ENCODE results near the gene SEL1L3.

SEL1L3 gene

DNA sequence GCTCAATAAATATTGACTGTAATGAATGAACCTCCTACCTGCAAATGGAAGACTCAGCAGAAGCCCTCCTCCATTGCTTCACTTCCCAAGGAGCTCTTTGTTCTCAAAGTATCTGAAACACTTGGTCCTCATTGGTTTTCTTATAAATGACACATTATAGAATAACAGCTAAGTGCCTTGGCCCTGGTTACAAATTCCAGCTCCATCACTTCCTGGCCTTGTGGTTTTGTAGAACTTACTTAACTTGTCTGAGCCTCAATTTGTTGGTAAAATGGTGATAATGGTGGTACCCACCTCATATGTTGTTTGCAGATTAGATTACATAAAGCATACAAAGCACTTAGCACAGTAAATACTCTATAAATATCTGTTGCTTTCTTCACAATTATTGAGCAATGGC is 26.0 kb upstream of the SEL1L3 start:
- Mint-ChIP-seq H3K27ac (no peak overlapping the region), H3K27me3 (peaks cover 4% of the 10 kb centered on the region), H3K36me3 (ENCODE audit: low read depth) (no peaks in the 10 kb centered on the region), H3K9me3 (no peaks in the 10 kb centered on the region), H3K4me3 (no peak overlapping the region), H3K4me1 (ENCODE audit: low read depth) (peaks cover 4% of the 10 kb centered on the region)

DNA sequence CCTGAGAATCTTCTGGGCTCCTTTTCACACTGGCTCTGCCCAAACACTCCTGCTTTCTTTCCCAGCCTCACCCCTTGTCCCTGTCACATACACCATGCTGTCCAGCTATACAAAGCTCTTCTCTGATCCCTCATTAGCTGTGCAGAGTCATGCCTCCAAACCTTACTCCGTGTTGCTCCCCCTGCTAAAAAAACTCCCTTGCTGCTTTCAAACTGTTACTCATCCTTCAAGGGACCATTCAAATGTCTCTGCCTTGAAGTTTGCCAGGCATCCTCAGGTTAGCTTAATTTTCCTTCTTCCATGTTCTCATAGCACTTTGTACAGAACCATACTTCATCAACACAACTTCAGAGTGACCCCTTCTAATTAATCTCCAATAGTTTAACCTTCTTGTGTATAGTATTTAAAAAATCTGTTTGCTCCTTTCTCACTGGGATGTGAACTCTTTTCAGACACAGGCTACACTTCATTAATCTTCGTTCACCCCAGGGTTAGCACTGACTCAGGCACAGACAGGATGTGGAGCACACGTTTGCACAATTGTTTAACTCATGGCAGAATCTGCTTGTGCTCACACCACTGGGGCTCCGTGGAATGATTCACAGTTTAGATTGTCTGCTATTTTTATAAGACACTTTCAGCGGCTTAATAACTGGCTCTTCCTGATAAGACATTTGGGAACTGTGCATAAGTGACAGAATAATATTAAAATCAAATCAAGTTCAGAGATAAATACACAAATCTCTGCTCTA is 21.4 kb upstream of the SEL1L3 start:
- H3K27ac Mint-ChIP-seq, result no peak overlapping the region
- H3K27me3 Mint-ChIP-seq, result peaks cover 7% of the 10 kb centered on the region
- H3K4me1 Mint-ChIP-seq (ENCODE audit: low read depth), result peaks cover 7% of the 10 kb centered on the region
- H3K36me3 Mint-ChIP-seq (ENCODE audit: low read depth), result no peaks in the 10 kb centered on the region
- no peaks in the 10 kb centered on the region for H3K9me3 Mint-ChIP-seq
- H3K4me3 Mint-ChIP-seq, result no peak overlapping the region

DNA sequence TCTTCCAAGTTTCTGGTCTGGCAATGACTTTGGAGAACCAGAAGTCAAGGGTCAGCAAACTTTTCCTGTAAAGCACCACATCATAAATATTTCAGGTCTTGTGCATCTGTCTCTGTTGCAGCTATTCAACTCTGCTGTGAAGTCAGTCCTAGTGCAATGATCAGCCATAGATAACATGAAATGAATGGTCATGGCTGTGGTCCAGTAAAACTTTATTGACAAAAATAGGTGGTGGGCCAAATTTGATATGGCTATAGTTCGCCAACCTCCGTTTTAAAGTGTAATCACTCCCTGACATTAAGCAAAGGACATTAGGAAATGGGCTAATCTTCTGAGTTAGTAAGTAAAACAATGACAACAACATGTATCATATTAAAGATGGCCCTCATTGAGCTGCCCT is 20.8 kb upstream of the SEL1L3 start:
- H3K27ac Mint-ChIP-seq, result no peak overlapping the region

GRCh38 chr4:25882226-25882625 is 19.4 kb upstream of the SEL1L3 start:
- peaks cover 7% of the 10 kb centered on the region for H3K27me3 Mint-ChIP-seq
- no peaks in the 10 kb centered on the region for H3K9me3 Mint-ChIP-seq
- H3K4me1 Mint-ChIP-seq (ENCODE audit: low read depth), result peaks cover 7% of the 10 kb centered on the region
- H3K4me3 Mint-ChIP-seq, result no peak overlapping the region
- no peaks in the 10 kb centered on the region for H3K36me3 Mint-ChIP-seq (ENCODE audit: low read depth)
- no peak overlapping the region for H3K27ac Mint-ChIP-seq

More for the DNA sequence above, 20.8 kb upstream of the SEL1L3 start:
- Mint-ChIP-seq H3K9me3 (no peaks in the 10 kb centered on the region), H3K27me3 (peaks cover 7% of the 10 kb centered on the region), H3K4me1 (ENCODE audit: low read depth) (peaks cover 7% of the 10 kb centered on the region), H3K4me3 (no peak overlapping the region), H3K36me3 (ENCODE audit: low read depth) (no peaks in the 10 kb centered on the region)

GRCh38 chr4:25881193-25881592 is 18.4 kb upstream of the SEL1L3 start:
- H3K27ac Mint-ChIP-seq, result no peak overlapping the region
- H3K36me3 Mint-ChIP-seq (ENCODE audit: low read depth), result no peaks in the 10 kb centered on the region
- H3K4me1 Mint-ChIP-seq (ENCODE audit: low read depth), result peaks cover 14% of the 10 kb centered on the region
- no peak overlapping the region for H3K4me3 Mint-ChIP-seq
- no peaks in the 10 kb centered on the region for H3K9me3 Mint-ChIP-seq
- H3K27me3 Mint-ChIP-seq, result peaks cover 7% of the 10 kb centered on the region

DNA sequence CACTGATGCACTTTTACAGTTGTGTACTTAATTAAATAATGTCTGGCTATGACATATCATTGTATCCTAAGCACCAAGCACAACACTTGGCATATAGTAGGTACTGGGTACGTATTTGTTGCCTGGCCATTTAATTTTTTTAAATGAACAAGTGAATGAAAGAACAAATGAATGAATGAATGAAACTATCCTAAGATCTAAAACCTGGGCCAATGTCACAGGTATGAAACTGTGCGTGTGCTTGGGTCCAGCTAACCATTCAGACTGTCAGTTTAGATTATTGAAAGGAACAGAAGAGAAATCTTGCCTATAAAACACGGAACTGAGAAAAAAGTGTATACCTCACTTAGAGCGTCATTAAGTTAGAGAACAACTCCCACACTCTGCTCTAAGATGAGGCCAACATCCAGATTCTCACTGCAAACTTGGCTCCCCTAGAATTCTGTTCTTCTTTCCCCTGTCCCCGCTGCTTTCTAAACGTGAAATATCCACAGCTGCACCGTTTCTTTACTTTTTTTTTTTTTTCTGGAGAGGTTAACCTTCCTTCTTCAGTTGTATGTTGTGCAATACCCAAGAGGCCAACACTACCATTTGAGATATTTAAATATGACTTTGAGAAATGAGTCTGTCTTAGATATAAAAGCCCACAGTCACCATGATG is 17.3 kb upstream of the SEL1L3 start:
- Mint-ChIP-seq H3K4me3 (no peak overlapping the region), H3K36me3 (ENCODE audit: low read depth) (no peaks in the 10 kb centered on the region), H3K9me3 (no peaks in the 10 kb centered on the region), H3K4me1 (ENCODE audit: low read depth) (peaks cover 14% of the 10 kb centered on the region), H3K27me3 (peaks cover 7% of the 10 kb centered on the region), H3K27ac (no peak overlapping the region)

GRCh38 chr4:25879587-25879986 is 16.8 kb upstream of the SEL1L3 start:
- H3K4me1 Mint-ChIP-seq (ENCODE audit: low read depth), result peaks cover 14% of the 10 kb centered on the region
- H3K9me3 Mint-ChIP-seq, result no peaks in the 10 kb centered on the region
- H3K36me3 Mint-ChIP-seq (ENCODE audit: low read depth), result no peaks in the 10 kb centered on the region

GRCh38 chr4:25879091-25879584 is 16.4 kb upstream of the SEL1L3 start:
- H3K36me3 Mint-ChIP-seq (ENCODE audit: low read depth), result no peaks in the 10 kb centered on the region
- H3K4me1 Mint-ChIP-seq (ENCODE audit: low read depth), result peaks cover 14% of the 10 kb centered on the region
- H3K9me3 Mint-ChIP-seq, result no peaks in the 10 kb centered on the region
- H3K4me3 Mint-ChIP-seq, result no peak overlapping the region
- no peak overlapping the region for H3K27ac Mint-ChIP-seq
- peaks cover 5% of the 10 kb centered on the region for H3K27me3 Mint-ChIP-seq

More at GRCh38 chr4:25879587-25879986, 16.8 kb upstream of the SEL1L3 start:
- Mint-ChIP-seq H3K4me3 (no peak overlapping the region), H3K27ac (no peak overlapping the region), H3K27me3 (peaks cover 7% of the 10 kb centered on the region)

DNA sequence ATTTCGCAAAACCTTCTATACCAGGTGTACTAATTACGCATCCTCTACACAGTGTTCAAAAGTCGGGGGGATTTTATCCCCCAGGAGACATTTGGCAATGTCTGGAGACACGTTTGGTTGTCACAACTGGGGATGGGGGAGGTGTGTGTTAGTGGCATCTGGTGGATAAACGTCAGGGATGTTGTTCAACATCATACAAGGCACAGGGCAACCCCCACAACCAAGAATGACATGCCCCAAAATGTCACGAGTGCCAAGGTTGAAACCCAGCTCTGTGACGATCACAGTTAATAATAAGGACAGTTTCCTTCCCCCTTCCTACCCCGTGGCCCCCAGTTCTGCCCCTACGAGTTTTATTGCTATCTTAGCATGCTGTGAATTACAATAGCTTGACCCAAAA is 15.9 kb upstream of the SEL1L3 start:
- no peak overlapping the region for H3K4me3 Mint-ChIP-seq
- no peaks in the 10 kb centered on the region for H3K9me3 Mint-ChIP-seq
- no peak overlapping the region for H3K27ac Mint-ChIP-seq
- H3K4me1 Mint-ChIP-seq (ENCODE audit: low read depth), result peaks cover 13% of the 10 kb centered on the region
- no peaks in the 10 kb centered on the region for H3K36me3 Mint-ChIP-seq (ENCODE audit: low read depth)
- H3K27me3 Mint-ChIP-seq, result peaks cover 3% of the 10 kb centered on the region

GRCh38 chr4:25875281-25875745 is 12.5 kb upstream of the SEL1L3 start:
- H3K27ac Mint-ChIP-seq, result no peak overlapping the region
- peaks cover 18% of the 10 kb centered on the region for H3K4me1 Mint-ChIP-seq (ENCODE audit: low read depth)
- no peak overlapping the region for H3K4me3 Mint-ChIP-seq
- no peaks in the 10 kb centered on the region for H3K36me3 Mint-ChIP-seq (ENCODE audit: low read depth)
- no peaks in the 10 kb centered on the region for H3K27me3 Mint-ChIP-seq
- no peaks in the 10 kb centered on the region for H3K9me3 Mint-ChIP-seq

DNA sequence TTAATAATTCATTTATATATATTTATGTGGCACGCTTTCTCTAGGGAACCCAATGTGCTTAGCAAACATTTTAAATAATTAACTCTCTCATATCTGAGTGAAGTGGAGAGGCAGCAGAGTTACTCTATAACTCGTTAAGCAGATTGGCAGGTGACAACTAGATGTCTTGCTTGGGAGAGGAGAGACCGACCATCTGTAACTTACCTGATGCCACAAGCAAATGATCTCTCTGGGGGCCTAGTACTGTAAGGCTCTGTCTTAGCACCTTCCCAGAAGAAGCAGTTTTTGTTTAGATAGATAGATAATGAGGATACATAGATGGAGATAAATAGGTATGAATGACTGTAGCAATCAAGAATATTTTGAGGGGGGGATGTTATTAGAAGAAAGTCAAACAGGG is 11.9 kb upstream of the SEL1L3 start:
- Mint-ChIP-seq H3K4me1 (ENCODE audit: low read depth) (peaks cover 16% of the 10 kb centered on the region), H3K27me3 (no peaks in the 10 kb centered on the region), H3K9me3 (no peaks in the 10 kb centered on the region), H3K36me3 (ENCODE audit: low read depth) (no peaks in the 10 kb centered on the region), H3K4me3 (no peak overlapping the region), H3K27ac (no peak overlapping the region)

DNA sequence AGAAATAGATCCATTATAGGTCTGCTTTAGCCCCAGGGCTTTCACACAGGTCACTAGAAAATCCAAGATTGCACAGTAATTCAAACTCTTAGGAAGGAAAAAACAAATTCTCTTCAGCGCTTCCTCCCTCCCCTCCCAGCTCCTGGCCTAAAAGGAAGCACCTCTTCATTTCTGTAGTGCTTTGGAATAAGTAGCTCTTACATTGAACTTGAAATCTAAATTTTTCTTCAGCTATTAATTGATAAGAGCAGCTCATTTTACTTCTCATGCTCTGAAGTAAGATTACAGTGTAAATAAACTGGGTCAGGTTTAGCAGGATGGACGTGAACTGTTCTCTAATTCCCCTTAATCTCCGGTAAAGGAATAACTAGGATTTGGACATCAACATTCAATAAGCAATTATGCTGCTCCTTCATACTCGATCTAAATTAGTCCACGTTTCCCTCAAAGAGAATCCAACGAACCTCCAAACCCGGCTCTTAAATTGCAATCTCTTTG is 10.9 kb upstream of the SEL1L3 start:
- Mint-ChIP-seq H3K36me3 (ENCODE audit: low read depth) (no peaks in the 10 kb centered on the region), H3K27me3 (no peaks in the 10 kb centered on the region), H3K27ac (no peak overlapping the region), H3K4me3 (no peak overlapping the region), H3K4me1 (ENCODE audit: low read depth) (peaks cover 15% of the 10 kb centered on the region), H3K9me3 (no peaks in the 10 kb centered on the region)

- Mint-ChIP-seq H3K4me3 (no peak overlapping the region), H3K27me3 (no peaks in the 10 kb centered on the region), H3K36me3 (ENCODE audit: low read depth) (no peaks in the 10 kb centered on the region), H3K4me1 (ENCODE audit: low read depth) (peaks cover 15% of the 10 kb centered on the region), H3K9me3 (no peaks in the 10 kb centered on the region), H3K27ac (no peak overlapping the region)
These were observed 10.3 kb upstream of the SEL1L3 start for GRCh38 chr4:25872851-25873631.

DNA sequence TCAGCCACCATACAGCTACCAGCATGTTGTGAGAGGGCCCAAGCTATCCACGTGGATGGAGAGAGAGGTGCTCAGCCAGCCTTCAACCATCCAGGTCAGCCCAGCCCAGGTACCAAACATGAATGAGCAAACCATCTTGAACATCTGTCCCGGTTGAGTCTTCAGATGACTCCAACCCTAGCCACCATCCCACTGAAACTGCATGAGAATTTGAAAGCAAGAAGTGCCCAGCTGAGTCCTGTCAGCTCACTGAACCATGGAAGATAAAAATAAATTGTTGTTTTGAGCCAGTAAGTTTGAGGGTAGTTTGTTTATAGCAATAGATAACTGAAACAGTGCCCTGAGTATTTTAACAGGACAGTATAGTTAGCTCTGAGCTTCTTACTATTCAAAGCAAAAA is 7.3 kb upstream of the SEL1L3 start:
- Mint-ChIP-seq H3K9me3 (no peaks in the 10 kb centered on the region), H3K27me3 (no peaks in the 10 kb centered on the region), H3K36me3 (ENCODE audit: low read depth) (no peaks in the 10 kb centered on the region), H3K27ac (no peak overlapping the region), H3K4me1 (ENCODE audit: low read depth) (peaks cover 12% of the 10 kb centered on the region), H3K4me3 (no peak overlapping the region)

Data from stimulated activated naive CD8-positive, alpha-beta T cell treated with anti-CD3 and anti-CD28 coated beads, Interleukin-15, Interleukin-2, amounts not matched to agents 100 ng/mL and 50 ng/mL, for 24 hours (primary cell).